Measurements from ENCODE around the gene KCNMB4. TPM values are rescaled to one million over a fixed set of nuclear protein-coding genes. Genes with fewer than 3 reads are reported as not detected.

Gene KCNMB4
- total RNA-seq, 1 donor from 2014 or later = 8.4 TPM

DNA sequence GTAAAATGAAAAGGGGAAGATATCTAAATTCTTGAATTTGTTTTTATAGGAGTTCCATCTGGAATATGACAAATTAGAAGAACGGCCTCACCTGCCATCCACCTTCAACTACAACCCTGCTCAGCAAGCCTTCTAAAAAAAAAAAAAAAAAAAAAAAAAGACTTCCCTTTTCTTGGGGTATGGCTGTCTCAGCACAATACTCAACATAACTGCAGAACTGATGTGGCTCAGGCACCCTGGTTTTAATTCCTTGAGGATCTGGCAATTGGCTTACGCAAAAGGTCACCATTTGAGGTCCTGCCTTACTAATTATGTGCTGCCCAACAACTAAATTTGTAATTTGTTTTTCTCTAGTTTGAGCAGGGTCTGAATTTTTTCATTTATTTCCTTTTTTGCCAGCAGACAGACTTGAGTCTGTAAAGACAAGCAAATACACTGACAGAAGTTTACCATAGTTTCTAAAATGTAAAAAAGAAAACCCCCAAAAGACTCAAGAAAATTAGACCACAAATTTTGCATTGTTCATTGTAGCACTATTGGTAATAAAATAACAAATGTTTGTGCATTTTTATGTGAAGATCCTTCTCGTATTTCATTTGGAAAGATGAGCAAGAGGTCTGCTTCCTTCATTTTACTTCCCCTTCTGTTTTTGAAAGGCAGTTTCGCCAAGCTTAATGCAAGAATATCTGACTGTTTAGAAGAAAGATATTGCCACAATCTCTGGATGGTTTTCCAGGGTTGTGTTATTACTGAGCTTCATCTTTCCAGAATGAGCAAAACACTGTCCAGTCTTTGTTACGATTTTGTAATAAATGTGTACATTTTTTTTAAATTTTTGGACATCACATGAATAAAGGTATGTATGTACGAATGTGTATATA is 12.1 kb upstream of the KCNMB4 start:
- H3K27ac Mint-ChIP-seq = no peak overlapping the region
- H3K4me3 Mint-ChIP-seq = no peak overlapping the region
- TF ChIP-seq CTCF (conservative IDR thresholded peaks at IDR 0.05) = no peak
- no peaks in the 10 kb centered on the region for H3K4me1 Mint-ChIP-seq (ENCODE audit: unreplicated experiment)
- H3K27me3 Mint-ChIP-seq = no peaks in the 10 kb centered on the region
- H3K9me3 Mint-ChIP-seq = no peaks in the 10 kb centered on the region
- DNase-seq (ENCODE audit: extremely low spot score, unreplicated experiment) = no peak
- peaks cover 18% of the 10 kb centered on the region for H3K36me3 Mint-ChIP-seq

GRCh38 chr12:70354787-70355186 is 11.3 kb upstream of the KCNMB4 start:
- no peak overlapping the region for H3K27ac Mint-ChIP-seq
- TF ChIP-seq CTCF (conservative IDR thresholded peaks at IDR 0.05) = no peak

GRCh38 chr12:70355972-70356371 is 10.1 kb upstream of the KCNMB4 start:
- Mint-ChIP-seq H3K36me3 (peaks cover 18% of the 10 kb centered on the region), H3K27me3 (no peaks in the 10 kb centered on the region), H3K4me3 (no peak overlapping the region), H3K9me3 (no peaks in the 10 kb centered on the region), H3K27ac (no peak overlapping the region), H3K4me1 (ENCODE audit: unreplicated experiment) (no peaks in the 10 kb centered on the region)
- TF ChIP-seq CTCF (conservative IDR thresholded peaks at IDR 0.05) = no peak
- DNase-seq (ENCODE audit: extremely low spot score, unreplicated experiment) = no peak

More at GRCh38 chr12:70354787-70355186, 11.3 kb upstream of the KCNMB4 start:
- no peaks in the 10 kb centered on the region for H3K4me1 Mint-ChIP-seq (ENCODE audit: unreplicated experiment)
- H3K4me3 Mint-ChIP-seq = no peak overlapping the region
- no peaks in the 10 kb centered on the region for H3K27me3 Mint-ChIP-seq
- DNase-seq (ENCODE audit: extremely low spot score, unreplicated experiment) = no peak
- H3K9me3 Mint-ChIP-seq = no peaks in the 10 kb centered on the region
- peaks cover 18% of the 10 kb centered on the region for H3K36me3 Mint-ChIP-seq

GRCh38 chr12:70359458-70360197 is 6.5 kb upstream of the KCNMB4 start:
- DNase-seq (ENCODE audit: extremely low spot score, unreplicated experiment) = no peak
- Mint-ChIP-seq H3K27me3 (peaks cover 21% of the 10 kb centered on the region), H3K27ac (no peak overlapping the region), H3K36me3 (peaks cover 9% of the 10 kb centered on the region), H3K9me3 (no peaks in the 10 kb centered on the region), H3K4me1 (ENCODE audit: unreplicated experiment) (no peaks in the 10 kb centered on the region), H3K4me3 (no peak overlapping the region)
- TF ChIP-seq CTCF (conservative IDR thresholded peaks at IDR 0.05) = no peak

GRCh38 chr12:70360218-70360617 is 5.9 kb upstream of the KCNMB4 start:
- Mint-ChIP-seq H3K27ac (no peak overlapping the region), H3K36me3 (peaks cover 5% of the 10 kb centered on the region), H3K9me3 (no peaks in the 10 kb centered on the region), H3K4me1 (ENCODE audit: unreplicated experiment) (no peaks in the 10 kb centered on the region), H3K4me3 (no peak overlapping the region), H3K27me3 (peaks cover 27% of the 10 kb centered on the region)
- DNase-seq (ENCODE audit: extremely low spot score, unreplicated experiment) = no peak
- TF ChIP-seq CTCF (conservative IDR thresholded peaks at IDR 0.05) = no peak
